Ishikawa (cell line): ENCODE data around the gene TRPV2.

Experiments used
- CEBPB ChIP-seq: IDR thresholded peaks from 2 replicates; pipeline ENCODE4 v1.6.1; 2012
- CREB1 ChIP-seq: IDR thresholded peaks from 2 replicates; pipeline ENCODE4 v1.6.1; 2012; ENCODE audit warnings: low read depth
- EGR1 ChIP-seq: IDR thresholded peaks from 2 replicates; pipeline ENCODE4 v1.6.1; 2012
- EP300 ChIP-seq: IDR thresholded peaks from 2 replicates; pipeline ENCODE4 v1.6.1; 2012; ENCODE audit warnings: borderline replicate concordance
- FOXM1 ChIP-seq: IDR thresholded peaks from 2 replicates; pipeline ENCODE4 v1.6.1; 2012; ENCODE audit warnings: low read depth, borderline replicate concordance
- NFIC ChIP-seq: IDR thresholded peaks from 2 replicates; pipeline ENCODE4 v1.6.1; 2012
- RAD21 ChIP-seq: IDR thresholded peaks from 2 replicates; pipeline ENCODE4 v1.6.1; 2012; ENCODE audit warnings: low read depth
- TAF1 ChIP-seq: IDR thresholded peaks from 2 replicates; pipeline ENCODE4 v1.6.1; 2012; ENCODE audit warnings: low read depth, mild to moderate bottlenecking
- TCF12 ChIP-seq: IDR thresholded peaks from 2 replicates; pipeline ENCODE4 v1.6.1; 2012; ENCODE audit warnings: low read depth
- TEAD4 ChIP-seq: IDR thresholded peaks from 2 replicates; pipeline ENCODE4 v1.6.1; 2012
- YY1 ChIP-seq: IDR thresholded peaks from 2 replicates; pipeline ENCODE4 v1.6.1; 2012; ENCODE audit warnings: low read depth
- ZBTB7A ChIP-seq: IDR thresholded peaks from 2 replicates; pipeline ENCODE4 v1.6.1; 2012; ENCODE audit warnings: low read depth
- TF ChIP-seq, protein P1 (sequence below): IDR thresholded peaks from 2 replicates; pipeline ENCODE4 v1.6.1; 2012
- TF ChIP-seq, protein P2 (sequence below): IDR thresholded peaks from 2 replicates; pipeline ENCODE4 v1.6.1; 2012
- TF ChIP-seq, protein P3 (sequence below): IDR thresholded peaks from 2 replicates; pipeline ENCODE4 v1.6.1; 2012; ENCODE audit warnings: low read depth, mild to moderate bottlenecking

Gene TRPV2

DNA sequence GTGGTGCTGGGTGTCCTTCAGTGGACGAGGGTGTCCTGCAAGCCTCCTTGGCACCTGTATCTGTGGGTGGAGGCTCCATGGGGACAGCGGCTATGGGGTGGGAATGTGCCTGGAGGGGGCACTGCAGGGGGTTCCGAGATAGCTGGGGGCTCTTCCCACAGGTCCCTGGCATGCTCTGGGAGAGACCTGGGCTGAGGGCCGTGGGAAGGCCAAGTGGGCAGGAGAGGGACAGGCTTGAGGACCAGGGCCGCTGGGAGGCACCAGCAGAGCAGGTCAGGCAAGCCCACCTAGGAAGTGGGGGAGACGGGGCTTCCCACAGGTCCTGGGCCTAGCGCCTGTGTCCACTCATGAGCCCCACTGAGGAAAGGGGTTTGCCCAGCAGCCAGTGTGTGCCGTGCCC lies 66.9 kb downstream of the TRPV2 start:
- no peak for TF ChIP-seq RAD21
- no peak for TF ChIP-seq TCF12
- no peak for TF ChIP-seq NFIC
- no peak for TF ChIP-seq YY1
- TF ChIP-seq CEBPB = no peak
- TF ChIP-seq, protein P1, sequence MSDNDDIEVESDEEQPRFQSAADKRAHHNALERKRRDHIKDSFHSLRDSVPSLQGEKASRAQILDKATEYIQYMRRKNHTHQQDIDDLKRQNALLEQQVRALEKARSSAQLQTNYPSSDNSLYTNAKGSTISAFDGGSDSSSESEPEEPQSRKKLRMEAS = no peak
- TF ChIP-seq FOXM1 = no peak
- TF ChIP-seq EP300 = no peak
- TF ChIP-seq, protein P2, sequence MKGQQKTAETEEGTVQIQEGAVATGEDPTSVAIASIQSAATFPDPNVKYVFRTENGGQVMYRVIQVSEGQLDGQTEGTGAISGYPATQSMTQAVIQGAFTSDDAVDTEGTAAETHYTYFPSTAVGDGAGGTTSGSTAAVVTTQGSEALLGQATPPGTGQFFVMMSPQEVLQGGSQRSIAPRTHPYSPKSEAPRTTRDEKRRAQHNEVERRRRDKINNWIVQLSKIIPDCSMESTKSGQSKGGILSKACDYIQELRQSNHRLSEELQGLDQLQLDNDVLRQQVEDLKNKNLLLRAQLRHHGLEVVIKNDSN = no peak
- no peak for TF ChIP-seq EGR1
- TF ChIP-seq CREB1 = no peak
- no peak for TF ChIP-seq TEAD4
- TF ChIP-seq ZBTB7A = no peak
- no peak for TF ChIP-seq TAF1
- TF ChIP-seq, protein P3, sequence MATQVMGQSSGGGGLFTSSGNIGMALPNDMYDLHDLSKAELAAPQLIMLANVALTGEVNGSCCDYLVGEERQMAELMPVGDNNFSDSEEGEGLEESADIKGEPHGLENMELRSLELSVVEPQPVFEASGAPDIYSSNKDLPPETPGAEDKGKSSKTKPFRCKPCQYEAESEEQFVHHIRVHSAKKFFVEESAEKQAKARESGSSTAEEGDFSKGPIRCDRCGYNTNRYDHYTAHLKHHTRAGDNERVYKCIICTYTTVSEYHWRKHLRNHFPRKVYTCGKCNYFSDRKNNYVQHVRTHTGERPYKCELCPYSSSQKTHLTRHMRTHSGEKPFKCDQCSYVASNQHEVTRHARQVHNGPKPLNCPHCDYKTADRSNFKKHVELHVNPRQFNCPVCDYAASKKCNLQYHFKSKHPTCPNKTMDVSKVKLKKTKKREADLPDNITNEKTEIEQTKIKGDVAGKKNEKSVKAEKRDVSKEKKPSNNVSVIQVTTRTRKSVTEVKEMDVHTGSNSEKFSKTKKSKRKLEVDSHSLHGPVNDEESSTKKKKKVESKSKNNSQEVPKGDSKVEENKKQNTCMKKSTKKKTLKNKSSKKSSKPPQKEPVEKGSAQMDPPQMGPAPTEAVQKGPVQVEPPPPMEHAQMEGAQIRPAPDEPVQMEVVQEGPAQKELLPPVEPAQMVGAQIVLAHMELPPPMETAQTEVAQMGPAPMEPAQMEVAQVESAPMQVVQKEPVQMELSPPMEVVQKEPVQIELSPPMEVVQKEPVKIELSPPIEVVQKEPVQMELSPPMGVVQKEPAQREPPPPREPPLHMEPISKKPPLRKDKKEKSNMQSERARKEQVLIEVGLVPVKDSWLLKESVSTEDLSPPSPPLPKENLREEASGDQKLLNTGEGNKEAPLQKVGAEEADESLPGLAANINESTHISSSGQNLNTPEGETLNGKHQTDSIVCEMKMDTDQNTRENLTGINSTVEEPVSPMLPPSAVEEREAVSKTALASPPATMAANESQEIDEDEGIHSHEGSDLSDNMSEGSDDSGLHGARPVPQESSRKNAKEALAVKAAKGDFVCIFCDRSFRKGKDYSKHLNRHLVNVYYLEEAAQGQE = no peak

DNA sequence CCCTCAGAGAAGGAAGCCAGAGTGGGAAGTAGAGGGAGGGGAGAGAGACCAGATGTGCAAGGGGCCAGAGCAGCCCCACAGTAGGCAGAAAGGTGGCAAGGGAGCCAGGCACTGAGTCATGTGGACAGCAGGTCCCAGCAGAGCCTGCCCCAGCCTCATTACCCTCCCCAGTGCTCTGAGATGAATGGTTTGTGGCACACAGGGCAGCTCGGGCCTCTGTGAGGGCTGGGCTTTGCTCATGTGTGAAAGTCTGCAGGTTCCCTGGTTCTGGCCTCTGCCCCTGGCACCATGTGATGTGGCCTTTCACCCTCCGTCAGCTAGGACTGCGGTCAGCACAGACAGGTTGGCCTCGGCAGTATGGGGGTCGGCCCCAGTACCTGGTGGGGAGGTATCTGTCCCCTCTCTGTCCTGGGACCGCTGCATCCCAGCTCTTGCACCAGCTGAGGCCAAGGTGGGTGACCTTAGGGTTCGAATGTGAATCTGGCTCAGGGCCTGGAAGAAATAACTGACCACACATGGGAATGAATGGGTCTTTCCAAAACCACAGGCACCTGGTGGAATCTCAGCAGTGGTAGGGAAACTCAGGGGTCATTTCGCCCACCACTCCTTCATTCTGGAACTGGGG lies 67.8 kb downstream of the TRPV2 start:
- TF ChIP-seq EGR1 (no peak), ZBTB7A (no peak), NFIC (no peak), EP300 (no peak), TCF12 (no peak), FOXM1 (no peak)

DNA sequence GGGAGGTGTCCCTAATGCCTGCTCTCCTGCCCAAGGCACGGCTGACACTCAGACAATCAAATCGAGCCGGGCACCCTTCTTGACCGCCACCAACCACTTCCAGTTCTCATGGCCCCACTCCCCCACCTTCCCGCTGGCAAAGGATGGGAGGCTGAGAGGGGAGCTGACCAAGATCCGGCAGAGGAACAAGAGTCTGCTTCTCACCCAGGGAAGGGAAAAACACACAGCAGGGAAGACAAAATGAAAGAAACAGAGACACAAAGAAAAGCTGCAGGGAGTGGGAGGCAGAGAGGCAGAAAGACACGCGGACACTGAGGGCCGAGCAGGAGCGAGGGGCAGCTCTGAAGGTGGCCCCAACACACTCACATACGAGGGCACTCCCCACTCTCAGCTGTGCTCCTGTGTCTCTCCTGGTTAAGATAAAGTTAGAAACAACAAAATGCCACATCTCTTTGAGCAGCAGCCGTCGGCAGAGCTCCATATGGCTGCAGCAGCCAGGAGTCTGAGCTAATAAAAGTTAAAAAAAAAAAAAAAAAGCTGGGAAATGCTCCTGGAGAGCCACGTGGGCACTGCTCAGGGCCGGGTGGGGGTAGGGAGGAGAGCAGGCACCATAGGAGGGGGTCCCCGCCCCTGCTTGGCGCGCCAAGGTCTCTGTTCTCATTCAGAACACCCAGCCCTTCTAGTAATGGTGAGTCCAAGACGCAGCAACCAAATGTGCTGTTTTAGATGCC lies 69.2 kb downstream of the TRPV2 start:
- TF ChIP-seq TEAD4 = no peak
- TF ChIP-seq TCF12 = no peak
- no peak for TF ChIP-seq RAD21
- TF ChIP-seq YY1 = no peak
- TF ChIP-seq, protein P2 = no peak
- TF ChIP-seq, protein P1 = no peak
- TF ChIP-seq, protein P3 = no peak
- no peak for TF ChIP-seq CEBPB
- no peak for TF ChIP-seq EP300
- no peak for TF ChIP-seq NFIC
- TF ChIP-seq FOXM1 = no peak
- no peak for TF ChIP-seq ZBTB7A
- TF ChIP-seq CREB1 = no peak
- no peak for TF ChIP-seq EGR1
- no peak for TF ChIP-seq TAF1
